ENCODE data around the gene MKNK2. TPM values are rescaled to one million over a fixed set of nuclear protein-coding genes. Genes with fewer than 3 reads are reported as not detected.
"Not testable (repeated sequence)": the region's sequence is repeated elsewhere in the genome, so short reads cannot be mapped to it uniquely, and the experiment has no call there.

The MKNK2 gene
- 100 to 1,000 TPM in 1 of 5 donors, 10 to 100 TPM in 4; 51.7 to 124 (median 77.8) TPM for polyA plus RNA-seq (ENCODE audit: insufficient read depth in 1 of 5, insufficient read length in 5 of 5, low replicate concordance in 1 of 5)
- long read RNA-seq, donor 1, transcript MKNK2-201 (14 exons, 3,774 nt) = major isoform, 9 of 18 reads
- long read RNA-seq, donor 1, transcript MKNK2-202 (14 exons, 1,744 nt) = minor isoform, 5 of 18 reads
- long read RNA-seq, donor 1, partial matches to known transcripts = 0 of 18 reads
- long read RNA-seq, donor 1, other reads (novel, unspliced or antisense) = 0 of 18 reads
- long read RNA-seq, donor 2, transcript MKNK2-201 (14 exons, 3,774 nt) = major isoform, 5 of 7 reads
- long read RNA-seq, donor 2, partial matches to known transcripts = 0 of 7 reads
- long read RNA-seq, donor 2, other reads (novel, unspliced or antisense) = 0 of 7 reads
- long read RNA-seq, donor 3, transcript MKNK2-201 (14 exons, 3,774 nt) = major isoform, 10 of 97 reads
- long read RNA-seq, donor 3, transcript MKNK2-202 (14 exons, 1,744 nt) = minor isoform, 7 of 97 reads
- long read RNA-seq, donor 3, partial matches to known transcripts = 75 of 97 reads
- long read RNA-seq, donor 3, other reads (novel, unspliced or antisense) = 5 of 97 reads
- long read RNA-seq, donor 4, transcript MKNK2-202 (14 exons, 1,744 nt) = major isoform, 8 of 20 reads
- long read RNA-seq, donor 4, transcript MKNK2-201 (14 exons, 3,774 nt) = minor isoform, 5 of 20 reads
- long read RNA-seq, donor 4, partial matches to known transcripts = 0 of 20 reads
- long read RNA-seq, donor 4, other reads (novel, unspliced or antisense) = 7 of 20 reads
- long read RNA-seq, donor 5, transcript MKNK2-202 (14 exons, 1,744 nt) = major isoform, 8 of 17 reads
- long read RNA-seq, donor 5, transcript MKNK2-201 (14 exons, 3,774 nt) = major isoform, 8 of 17 reads
- long read RNA-seq, donor 5, partial matches to known transcripts = 0 of 17 reads
- long read RNA-seq, donor 5, other reads (novel, unspliced or antisense) = 0 of 17 reads
- long read RNA-seq, donor 6, transcript MKNK2-202 (14 exons, 1,744 nt) = major isoform, 8 of 25 reads
- long read RNA-seq, donor 6, transcript MKNK2-201 (14 exons, 3,774 nt) = major isoform, 8 of 25 reads
- long read RNA-seq, donor 6, partial matches to known transcripts = 0 of 25 reads
- long read RNA-seq, donor 6, other reads (novel, unspliced or antisense) = 6 of 25 reads
- long read RNA-seq, donor 7, transcript MKNK2-201 (14 exons, 3,774 nt) = major isoform, 16 of 140 reads
- long read RNA-seq, donor 7, transcript MKNK2-202 (14 exons, 1,744 nt) = minor isoform, 8 of 140 reads
- long read RNA-seq, donor 7, partial matches to known transcripts = 96 of 140 reads
- long read RNA-seq, donor 7, other reads (novel, unspliced or antisense) = 18 of 140 reads
- long read RNA-seq, donor 8, partial matches to known transcripts = 0 of 2 reads
- long read RNA-seq, donor 8, other reads (novel, unspliced or antisense) = 0 of 2 reads

DNA sequence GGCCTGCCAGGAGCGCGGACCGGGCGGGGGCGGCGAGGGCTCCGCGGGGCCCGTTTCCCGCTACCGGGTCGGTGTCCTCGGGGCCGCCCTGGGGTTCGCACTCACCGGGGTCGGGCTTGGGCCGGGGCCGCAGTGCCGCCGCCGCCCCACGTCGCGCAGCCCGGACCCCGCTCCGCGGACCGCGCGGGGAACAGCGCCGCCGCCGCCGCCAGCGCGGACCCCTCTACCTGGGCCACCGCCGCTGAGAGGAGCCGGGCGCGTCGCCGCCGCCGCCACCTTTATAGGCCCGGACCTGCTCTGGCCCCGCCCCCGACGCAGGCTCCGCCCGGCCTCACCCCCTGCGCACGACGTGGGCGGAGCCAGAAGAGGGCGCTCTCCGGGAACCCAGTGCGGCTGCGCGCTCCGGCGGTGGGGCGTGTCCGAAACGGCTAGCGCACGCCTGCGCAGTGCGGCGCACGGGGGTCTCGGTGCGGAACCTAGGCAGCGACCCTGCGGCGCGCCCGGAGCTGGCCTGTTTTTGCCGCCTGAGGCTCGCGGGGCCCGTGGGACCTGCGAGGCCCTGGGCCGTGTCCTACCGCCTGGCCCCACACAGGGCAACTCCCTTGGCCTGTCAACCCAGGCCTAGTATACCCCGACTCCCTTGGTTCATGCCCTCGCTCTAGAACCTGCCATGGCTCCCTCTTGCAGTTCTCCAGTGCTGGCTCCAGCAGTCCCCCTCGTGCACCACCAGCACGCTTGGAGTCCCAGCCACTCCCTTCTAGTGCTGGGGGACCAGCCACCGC is at the start of gene MKNK2:
MKNK2 (minus strand) TSS at position 254 of the 782 bp plus-strand sequence. CDS start 393 bp downstream, outside the sequence.
- DNase-seq = peak; percentile 92 to 94

DNA sequence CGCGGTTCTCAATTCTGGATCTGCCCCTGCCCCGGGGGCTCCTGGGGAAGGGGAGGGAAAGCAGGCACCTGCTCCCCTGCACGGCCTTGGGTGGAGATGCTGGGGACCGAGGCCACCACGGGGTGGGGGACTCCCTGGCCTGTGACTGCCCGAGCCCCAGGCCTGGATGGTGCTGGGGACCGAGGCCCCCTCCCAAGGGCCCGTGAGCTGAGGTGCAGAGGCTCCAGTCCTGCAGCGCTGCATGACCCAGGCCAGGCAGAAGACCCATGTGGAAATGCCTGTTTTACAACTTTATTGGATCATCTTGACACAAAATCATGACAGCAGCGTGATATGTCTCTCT is 49.6 kb upstream of the MKNK2 start:
- DNase-seq = no peak

DNA sequence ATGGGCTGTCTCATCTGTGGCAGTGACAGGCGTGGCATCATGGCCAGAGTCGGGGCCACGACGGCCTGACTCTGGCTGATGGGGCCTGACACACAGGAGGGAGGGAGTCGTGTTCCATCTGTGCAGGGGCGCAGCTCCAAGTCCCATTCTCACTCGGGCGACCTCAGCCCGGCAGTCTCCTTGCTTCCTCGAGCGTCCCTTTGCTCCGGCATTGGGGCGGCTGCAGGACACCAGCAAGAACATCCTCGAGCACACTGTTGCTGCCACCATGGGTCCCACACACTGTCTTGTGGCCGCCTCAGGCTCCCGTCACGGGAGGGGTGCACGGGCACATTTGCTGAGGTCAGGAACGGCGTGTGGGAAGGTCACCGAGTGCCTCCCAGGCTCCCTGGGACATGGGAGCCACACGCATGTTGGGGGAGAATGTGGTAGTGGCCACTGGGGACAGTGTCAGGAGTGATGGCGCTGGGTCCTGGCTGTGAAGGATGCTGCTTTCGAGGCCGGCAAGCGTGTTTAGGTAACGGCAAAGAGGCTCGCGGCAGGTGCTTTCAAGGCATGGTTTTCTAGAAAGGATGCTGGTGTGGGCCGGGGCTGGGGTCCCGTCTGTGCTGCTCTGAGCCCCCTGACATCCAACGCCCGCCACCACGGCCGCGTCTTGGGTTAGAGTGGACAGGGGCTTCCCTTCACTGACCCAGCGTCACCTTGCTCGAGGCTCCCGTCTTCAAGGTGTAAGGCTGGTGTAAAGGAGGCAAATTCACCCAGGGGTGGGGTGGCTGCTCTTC is 49.1 kb upstream of the MKNK2 start:
- DNase-seq = no peak

DNA sequence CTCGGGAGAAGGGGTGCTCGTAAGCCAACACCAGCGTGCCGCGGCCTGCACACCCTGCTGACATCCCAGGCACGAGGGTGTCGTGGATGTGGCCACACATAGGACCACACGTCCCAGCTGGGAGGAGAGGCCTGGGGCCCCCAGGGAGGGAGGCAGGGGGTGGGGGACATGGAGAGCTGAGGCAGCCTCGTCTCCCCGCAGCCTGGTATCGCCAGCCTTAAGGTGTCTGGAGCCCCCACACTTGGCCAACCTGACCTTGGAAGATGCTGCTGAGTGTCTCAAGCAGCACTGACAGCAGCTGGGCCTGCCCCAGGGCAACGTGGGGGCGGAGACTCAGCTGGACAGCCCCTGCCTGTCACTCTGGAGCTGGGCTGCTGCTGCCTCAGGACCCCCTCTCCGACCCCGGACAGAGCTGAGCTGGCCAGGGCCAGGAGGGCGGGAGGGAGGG is 48.0 kb upstream of the MKNK2 start:
- no peak for DNase-seq

DNA sequence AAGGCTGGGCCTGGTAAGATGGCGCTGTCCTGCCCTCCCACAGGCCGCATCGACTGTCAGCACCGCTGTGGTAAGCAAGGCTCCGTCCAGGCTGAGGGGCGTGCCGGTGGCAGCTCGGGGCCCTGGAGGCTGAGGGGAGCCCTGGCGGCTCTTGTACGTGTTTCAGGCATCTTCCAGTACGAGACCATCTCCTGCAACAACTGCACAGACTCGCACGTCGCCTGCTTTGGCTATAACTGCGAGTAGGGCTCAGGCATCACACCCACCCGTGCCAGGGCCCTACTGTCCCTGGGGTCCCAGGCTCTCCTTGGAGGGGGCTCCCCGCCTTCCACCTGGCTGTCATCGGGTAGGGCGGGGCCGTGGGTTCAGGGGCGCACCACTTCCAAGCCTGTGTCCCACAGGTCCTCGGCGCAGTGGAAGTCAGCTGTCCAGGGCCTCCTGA is 46.9 kb upstream of the MKNK2 start:
- no peak for DNase-seq

DNA sequence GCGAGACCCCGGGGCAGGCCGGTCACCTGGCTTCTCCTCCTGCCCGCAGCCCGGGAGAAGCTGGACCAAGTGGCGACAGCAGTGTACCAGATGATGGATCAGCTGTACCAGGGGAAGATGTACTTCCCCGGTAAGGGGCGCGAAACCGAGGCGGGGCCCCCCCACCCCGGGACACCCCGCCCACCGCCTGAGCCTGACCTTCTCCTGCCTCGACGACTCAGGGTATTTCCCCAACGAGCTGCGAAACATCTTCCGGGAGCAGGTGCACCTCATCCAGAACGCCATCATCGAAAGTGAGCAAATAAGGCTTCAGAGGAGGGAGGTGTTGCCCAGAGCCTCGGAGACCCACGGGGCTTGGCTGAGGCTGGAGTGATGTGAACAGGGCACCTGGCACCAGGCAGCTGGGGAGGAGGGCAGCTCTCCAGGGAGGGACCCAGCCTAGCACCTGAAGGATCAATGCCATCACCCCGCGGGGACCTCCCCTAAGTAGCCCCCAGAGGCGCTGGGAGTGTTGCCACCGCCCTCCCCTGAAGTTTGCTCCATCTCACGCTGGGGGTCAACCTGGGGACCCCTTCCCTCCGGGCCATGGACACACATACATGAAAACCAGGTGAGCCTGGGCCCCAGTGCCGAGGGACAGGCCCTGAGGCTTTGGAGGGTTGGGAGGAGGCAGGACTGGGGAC is 46.3 kb upstream of the MKNK2 start:
- no peak for DNase-seq

DNA sequence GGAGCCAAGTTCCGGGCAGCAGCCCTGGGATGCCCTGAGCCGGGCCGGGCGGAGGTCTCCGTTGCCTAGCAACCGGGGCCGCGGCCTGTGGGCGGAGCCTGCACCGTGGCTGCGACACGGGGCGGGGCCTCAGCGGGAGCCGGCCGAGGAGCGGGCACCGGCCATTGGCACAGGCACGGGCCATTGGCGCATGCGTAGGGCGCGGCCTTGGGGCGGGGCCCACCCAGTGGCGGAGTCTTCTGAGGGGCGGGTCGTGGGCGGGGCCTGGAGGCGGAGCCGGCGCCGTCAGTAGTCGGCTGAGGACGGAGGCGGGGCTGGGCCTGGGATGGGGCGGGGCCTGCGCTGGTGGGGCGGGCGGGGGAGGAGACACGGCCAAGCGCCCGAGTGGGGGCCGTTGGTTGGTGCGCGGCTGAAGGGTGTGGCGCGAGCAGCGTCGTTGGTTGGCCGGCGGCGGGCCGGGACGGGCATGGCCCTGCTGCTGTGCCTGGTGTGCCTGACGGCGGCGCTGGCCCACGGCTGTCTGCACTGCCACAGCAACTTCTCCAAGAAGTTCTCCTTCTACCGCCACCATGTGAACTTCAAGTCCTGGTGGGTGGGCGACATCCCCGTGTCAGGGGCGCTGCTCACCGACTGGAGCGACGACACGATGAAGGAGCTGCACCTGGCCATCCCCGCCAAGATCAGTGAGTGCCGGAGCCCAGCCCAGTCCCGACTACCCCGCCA is 45.6 kb upstream of the MKNK2 start, which contains the start of gene IZUMO4:
IZUMO4 (plus strand) TSS at position 436 of the 723 bp plus-strand sequence; CDS start at position 467, 31 bp downstream.
- DNase-seq = peak; percentile 99

DNA sequence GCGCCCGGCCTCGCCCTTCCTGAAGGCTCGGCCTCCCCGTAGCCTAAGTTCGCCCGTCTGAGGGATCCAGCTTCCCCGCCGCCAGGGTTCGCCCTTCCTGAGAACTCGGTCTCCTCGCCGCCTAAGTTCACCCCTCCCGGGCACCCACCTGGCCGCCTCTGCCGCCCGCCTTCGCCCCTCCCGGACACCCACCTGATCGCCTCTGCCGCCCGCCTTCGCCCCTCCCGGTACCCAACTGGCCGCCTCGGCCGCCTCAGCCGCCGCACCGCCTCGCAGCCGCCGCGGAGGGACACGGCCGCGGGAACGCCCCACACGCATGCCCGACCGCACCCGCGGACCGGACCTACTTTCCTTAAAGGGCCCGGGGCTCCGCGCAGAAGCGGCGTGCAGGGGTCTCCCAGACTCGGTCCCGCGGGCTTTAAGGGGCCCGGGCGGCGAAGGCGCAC is 45.0 kb upstream of the MKNK2 start, which contains the start of gene MOB3A:
MOB3A (minus strand) TSS at position 293 of the 446 bp plus-strand sequence. CDS start 17,766 bp downstream, outside the sequence.
- no peak for DNase-seq

DNA sequence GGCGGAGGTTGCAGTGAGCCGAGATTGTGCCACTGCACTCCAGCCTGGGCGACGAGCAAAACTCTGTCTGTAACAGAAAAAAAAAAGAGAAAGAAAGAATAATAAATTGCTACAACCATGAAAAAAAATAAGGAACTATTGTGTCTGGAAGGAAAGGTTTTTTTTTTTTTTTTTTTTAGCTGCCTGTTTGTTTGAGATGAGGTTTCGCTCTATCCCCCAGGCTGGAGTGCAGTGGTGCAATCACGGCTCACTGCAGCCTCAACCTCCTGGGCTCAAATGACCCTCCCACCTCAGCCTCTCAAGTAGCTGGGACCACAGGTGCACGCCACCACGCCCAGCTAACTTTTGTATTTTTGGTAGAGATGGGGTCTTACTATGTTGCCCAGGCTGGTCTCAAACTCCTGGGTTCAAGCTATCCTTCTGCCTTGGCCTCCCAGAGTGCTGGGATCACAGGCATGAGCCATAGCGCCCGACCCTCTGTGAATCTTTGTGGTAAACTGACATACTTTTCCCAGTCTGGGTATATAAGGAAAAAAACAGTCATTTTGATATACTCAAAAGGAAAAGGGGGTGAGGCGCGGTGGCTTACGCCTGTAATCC is 41.0 kb upstream of the MKNK2 start:
- not testable (repeated sequence) for DNase-seq

DNA sequence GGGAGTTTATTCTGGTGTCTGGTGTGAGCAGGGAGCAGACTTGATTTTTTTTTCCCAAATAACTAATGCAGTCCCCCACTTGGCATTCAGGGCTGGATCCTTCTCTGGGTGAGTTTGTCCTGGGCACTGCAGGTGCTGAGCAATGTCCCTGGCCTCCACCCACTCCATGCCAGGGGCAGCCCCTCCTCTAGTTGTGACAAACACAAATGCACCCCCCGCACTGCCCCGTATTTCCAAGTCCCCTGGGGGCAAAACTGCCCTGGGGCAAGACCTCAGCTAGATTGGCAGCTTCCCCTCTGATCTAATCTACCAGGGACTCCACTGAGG is 38.6 kb upstream of the MKNK2 start:
- no peak for DNase-seq

DNA sequence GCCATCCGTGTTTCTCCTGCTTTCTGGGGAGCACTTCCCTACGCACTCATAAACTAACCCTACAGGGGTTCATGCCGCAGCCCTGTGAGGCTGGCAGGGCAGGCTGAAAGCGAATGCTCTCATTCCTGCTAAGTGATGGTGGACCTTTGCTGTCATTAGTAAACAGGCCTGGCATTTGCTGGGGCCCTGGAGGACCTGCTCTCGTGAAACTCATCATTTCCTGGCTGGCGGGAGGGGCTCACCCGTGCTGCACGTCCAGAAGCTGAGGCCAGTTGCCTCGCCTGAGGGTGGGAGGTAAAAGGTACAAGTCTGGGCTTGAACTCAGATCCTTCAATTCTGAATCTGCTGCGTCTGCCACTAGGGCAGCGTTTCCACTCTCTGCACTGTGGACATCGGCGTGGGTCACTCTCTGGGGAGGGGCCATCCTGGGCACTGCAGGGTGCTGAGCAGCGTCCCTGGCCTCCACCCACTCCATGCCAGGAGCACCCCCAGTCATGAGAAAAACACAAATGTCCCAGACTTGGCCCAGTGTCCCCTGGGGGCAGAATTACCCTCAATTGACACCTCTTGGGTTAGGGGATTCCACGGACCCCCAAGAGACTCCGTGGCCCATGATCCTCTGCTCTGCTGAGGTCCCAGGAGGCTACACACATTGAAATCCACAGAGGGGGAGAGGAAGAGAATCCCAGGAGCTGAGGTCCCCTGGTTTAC is 38.1 kb upstream of the MKNK2 start:
- no peak for DNase-seq

DNA sequence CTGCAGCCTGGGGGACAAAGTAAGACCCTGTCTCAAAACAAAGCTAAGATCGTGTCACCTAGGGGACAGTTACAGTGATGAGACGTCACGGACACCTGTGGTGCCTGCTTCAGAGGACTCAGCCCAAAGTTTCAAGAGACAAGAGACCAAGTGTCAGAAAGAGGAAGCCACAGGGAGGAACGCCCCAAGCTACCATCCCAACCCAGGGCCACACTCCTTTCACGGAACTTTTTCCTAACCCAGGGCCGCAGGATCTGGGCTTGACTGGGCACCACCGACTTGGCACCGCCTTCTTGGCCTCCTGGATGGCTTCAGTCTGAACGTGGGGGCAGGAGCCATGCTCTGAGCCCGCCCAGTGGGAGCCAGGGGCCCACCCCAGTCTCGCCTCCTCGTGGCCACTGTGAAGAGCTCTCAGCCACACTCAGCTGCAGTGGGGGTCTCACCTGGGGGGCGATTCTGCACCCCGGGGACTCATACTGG is 36.6 kb upstream of the MKNK2 start:
- no peak for DNase-seq

DNA sequence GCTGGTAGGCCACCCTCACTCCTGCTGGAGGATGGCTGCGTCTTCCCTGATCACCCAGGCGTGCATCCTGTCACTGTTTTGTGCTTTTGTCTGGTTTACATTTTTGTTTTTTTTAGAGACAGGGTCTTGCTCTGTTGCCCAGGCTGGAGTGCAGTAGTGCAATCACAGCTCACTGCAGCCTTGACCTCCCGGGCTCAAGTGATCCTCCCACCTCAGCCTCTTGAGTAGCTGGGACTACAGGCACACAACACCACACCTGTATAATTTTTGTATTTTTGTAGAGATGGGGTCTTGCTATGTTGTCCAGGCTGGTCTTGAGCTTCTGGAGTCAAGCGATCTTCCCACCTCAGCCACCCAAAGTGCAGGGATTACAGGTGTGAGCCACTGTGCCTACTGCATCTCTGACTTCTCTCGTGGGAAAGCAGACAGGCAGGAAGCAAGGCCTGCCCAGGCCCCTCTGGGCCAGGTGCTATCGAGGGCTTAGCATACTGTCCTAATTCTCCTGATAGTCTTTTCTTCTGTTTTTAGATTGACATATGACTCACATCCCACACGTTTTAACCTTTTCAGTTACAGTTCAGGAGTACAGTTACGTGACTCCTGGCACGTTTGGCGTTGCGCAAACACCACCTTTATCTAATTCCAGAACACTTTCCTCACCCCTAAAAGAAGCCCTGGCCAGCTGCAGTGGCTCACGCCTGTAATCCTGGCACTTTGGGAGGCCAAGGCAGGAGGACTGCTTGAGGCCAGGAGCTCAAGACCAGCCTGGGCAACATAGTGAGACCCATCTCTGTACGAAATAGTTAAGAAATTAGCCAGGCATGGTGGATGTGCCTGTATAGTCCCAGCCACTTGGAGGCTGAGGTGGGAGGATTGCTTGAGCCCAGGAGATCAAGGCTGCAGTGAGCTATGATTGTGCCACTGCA is 35.9 kb upstream of the MKNK2 start:
- not testable (repeated sequence) for DNase-seq

DNA sequence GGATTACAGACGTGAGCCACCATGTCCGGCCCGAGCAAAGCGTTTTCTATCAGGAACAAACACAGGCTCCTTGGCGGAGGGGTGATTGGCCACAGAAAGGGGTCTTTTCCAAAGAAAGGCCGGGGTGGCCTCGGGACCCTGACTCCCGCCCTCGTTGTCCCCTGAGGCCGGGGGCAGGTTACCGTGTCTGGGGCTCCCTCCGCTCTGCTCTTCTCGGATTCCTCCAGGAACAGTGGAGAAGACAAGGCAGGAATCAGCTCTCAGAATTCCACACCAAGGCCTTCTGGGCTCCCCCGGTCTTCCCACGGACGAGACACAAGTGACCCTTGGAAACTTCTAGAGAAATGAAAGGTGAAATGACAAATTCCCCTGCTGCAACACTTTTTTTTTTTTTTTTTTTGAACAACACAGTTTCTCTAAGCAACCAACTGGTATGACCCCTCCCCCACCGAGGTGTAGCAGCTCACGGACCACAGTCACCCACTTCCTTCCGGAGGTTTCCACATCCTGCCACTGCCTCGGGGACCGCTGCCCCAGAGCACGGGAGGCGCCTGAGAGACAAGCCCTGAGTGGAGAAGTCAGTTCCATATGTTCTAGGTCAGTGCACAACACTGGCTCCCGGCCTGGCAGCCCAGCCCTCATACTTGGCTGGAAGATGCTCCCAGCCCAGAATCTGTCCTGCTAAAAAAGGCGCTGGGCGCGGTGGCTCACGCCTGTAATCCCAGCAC is 34.1 kb upstream of the MKNK2 start:
- DNase-seq = no peak

All from right lung (tissue), 10 donors.